ENCODE data around the gene FAM20A. TPM values are rescaled to one million over a fixed set of nuclear protein-coding genes. Genes with fewer than 3 reads are reported as not detected.

FAM20A gene
- total and polyA plus RNA-seq, 9 of the 15 experiments (the other 6 are each of a cell fraction or from before 2014, with no cell fraction given) = 0.07 TPM; not detected in 8

DNA sequence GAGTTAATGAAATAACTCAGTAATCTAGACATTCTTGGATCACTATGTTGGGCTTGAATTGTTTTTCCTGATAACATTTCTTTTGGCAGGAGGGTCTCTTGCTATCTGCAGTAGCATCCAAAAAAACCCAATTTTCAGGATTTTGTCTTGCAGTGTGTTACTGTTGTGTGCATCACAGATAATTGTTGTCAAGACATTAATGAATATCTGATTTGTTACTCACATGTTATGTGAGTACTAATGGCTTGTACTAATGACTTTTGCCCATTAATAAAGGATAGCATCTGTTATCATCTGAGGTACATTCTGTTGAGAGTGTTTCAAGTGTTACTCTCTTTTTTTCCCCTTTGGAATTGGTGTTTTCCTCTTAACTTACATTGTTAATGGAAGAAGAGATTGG, 78.9 kb downstream of the FAM20A start:
- POLR2A ChIA-PET = no interaction called here
- in situ Hi-C loops (cut with MboI) = no loop called here

More for the DNA sequence above, 78.9 kb downstream of the FAM20A start:
- Histone ChIP-seq H2AFZ (ENCODE audit: low read depth, low read length) (no peak overlapping the region), H3K36me3 (ENCODE audit: control insufficient read depth, insufficient read depth, low read length) (peaks cover 67% of the 10 kb centered on the region), H3K27me3 (ENCODE audit: control insufficient read depth in 2 of 2, insufficient read depth in 2 of 2, low read length in 2 of 2) (no peaks in the 10 kb centered on the region), H3K9me1 (ENCODE audit: control insufficient read depth, insufficient read depth, low read length) (no peaks in the 10 kb centered on the region), H3K79me2 (ENCODE audit: control insufficient read depth, insufficient read depth, low read length) (0 out of 3 replicates have a peak, but pooled peaks cover 3% of the 10 kb centered on the region), H3K9me3 (replicated peaks; ENCODE audit: control insufficient read depth, insufficient read depth, low read depth, low read length) (no peaks in the 10 kb centered on the region; the same call in 1 of the 2 replicates), H3K4me3 (no peak overlapping the region), H4K20me1 (replicated peaks; ENCODE audit: control insufficient read depth, insufficient read depth, low read length) (no peaks in the 10 kb centered on the region), H3K4me2 (ENCODE audit: insufficient read depth, low read length) (no peak overlapping the region), H3K9ac (ENCODE audit: insufficient read depth in 1 of 2, low read depth in 2 of 2, low read length in 2 of 2) (no peak overlapping the region), H3K27ac (ENCODE audit: extremely low read depth, low read depth, low read length) (no peak overlapping the region), H3K4me1 (replicated peaks in 1 of 2; ENCODE audit: control insufficient read depth in 2 of 2, insufficient read depth in 2 of 2, low read length in 2 of 2) (no peaks in the 10 kb centered on the region)
- no TSS peak for BruUV-seq (replicated peaks)
- ATAC-seq (no peak), DNase-seq (ENCODE audit: extremely low read depth in 1 of 4, low spot score in 3 of 4) (no peak), FAIRE-seq (no peak)
- TF ChIP-seq ADNP (tag; IDR thresholded peaks at IDR 0.05) (no peak), RUNX1 (IDR thresholded peaks at IDR 0.05; ENCODE audit: low read depth) (no peak), ZFP36 (IDR thresholded peaks at IDR 0.05; ENCODE audit: low read depth, low read length, partially characterized antibody) (no peak), SREBF1 (IDR thresholded peaks at IDR 0.05; ENCODE audit: borderline replicate concordance, low read depth, low read length) (no peak), CREBBP (IDR thresholded peaks at IDR 0.05; ENCODE audit: low read depth, low read length) (no peak), GABPB1 (CRISPR knock-in tag; IDR thresholded peaks at IDR 0.05) (no peak)
- TF ChIP-seq, protein P1, sequence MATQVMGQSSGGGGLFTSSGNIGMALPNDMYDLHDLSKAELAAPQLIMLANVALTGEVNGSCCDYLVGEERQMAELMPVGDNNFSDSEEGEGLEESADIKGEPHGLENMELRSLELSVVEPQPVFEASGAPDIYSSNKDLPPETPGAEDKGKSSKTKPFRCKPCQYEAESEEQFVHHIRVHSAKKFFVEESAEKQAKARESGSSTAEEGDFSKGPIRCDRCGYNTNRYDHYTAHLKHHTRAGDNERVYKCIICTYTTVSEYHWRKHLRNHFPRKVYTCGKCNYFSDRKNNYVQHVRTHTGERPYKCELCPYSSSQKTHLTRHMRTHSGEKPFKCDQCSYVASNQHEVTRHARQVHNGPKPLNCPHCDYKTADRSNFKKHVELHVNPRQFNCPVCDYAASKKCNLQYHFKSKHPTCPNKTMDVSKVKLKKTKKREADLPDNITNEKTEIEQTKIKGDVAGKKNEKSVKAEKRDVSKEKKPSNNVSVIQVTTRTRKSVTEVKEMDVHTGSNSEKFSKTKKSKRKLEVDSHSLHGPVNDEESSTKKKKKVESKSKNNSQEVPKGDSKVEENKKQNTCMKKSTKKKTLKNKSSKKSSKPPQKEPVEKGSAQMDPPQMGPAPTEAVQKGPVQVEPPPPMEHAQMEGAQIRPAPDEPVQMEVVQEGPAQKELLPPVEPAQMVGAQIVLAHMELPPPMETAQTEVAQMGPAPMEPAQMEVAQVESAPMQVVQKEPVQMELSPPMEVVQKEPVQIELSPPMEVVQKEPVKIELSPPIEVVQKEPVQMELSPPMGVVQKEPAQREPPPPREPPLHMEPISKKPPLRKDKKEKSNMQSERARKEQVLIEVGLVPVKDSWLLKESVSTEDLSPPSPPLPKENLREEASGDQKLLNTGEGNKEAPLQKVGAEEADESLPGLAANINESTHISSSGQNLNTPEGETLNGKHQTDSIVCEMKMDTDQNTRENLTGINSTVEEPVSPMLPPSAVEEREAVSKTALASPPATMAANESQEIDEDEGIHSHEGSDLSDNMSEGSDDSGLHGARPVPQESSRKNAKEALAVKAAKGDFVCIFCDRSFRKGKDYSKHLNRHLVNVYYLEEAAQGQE (IDR thresholded peaks at IDR 0.05; ENCODE audit: borderline replicate concordance) = no peak
- TF ChIP-seq, protein P1 (CRISPR knock-in tag; IDR thresholded peaks at IDR 0.05; ENCODE audit: low read depth) = no peak
- TF ChIP-seq, protein P2, sequence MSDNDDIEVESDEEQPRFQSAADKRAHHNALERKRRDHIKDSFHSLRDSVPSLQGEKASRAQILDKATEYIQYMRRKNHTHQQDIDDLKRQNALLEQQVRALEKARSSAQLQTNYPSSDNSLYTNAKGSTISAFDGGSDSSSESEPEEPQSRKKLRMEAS (CRISPR knock-in tag; IDR thresholded peaks at IDR 0.05) = no peak
- TF ChIP-seq, protein P3, sequence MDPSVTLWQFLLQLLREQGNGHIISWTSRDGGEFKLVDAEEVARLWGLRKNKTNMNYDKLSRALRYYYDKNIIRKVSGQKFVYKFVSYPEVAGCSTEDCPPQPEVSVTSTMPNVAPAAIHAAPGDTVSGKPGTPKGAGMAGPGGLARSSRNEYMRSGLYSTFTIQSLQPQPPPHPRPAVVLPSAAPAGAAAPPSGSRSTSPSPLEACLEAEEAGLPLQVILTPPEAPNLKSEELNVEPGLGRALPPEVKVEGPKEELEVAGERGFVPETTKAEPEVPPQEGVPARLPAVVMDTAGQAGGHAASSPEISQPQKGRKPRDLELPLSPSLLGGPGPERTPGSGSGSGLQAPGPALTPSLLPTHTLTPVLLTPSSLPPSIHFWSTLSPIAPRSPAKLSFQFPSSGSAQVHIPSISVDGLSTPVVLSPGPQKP (CRISPR knock-in tag; IDR thresholded peaks at IDR 0.05) = no peak
- intact Hi-C loops (cut with micrococcal nuclease) = no loop called here
- CTCF ChIA-PET (ENCODE audit: low intra/inter-chr PET ratio) = no interaction called here

All from K562 (cell line).